Measurements from ENCODE around the gene SCD5. TPM values are rescaled to one million over a fixed set of nuclear protein-coding genes. Genes with fewer than 3 reads are reported as not detected.

The SCD5 gene
- total and polyA plus RNA-seq, 2 of the 8 experiments (the other 6 are each of a cell fraction or from before 2014, with no cell fraction given) = 0.92 to 1.2 TPM

DNA sequence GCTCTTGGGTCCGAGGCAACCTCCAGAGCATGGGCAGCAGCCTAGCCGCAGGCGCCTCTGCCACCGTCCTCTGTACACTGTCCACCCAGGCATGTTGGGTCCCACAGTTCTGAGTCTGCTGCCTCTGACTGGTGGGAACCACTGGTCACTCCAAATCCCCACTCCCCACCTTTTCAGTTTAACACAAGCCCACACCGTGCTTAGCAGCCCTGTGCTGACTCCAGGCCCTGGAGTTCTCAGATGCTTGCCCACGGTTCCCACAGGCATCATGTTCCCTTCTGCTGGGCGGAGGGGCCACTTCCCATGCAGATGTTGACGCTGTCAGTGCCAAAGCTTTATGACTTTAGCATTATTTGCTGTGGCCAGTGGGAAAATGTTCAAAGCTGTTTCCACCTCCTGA is 104.5 kb downstream of the SCD5 start:
- H3K9ac ChIP-seq (replicated peaks in 1 of 4; ENCODE audit: extremely low read depth in 1 of 4, low read depth in 3 of 4, low read length in 3 of 4) = no peak overlapping the region
- no peak overlapping the region for H2AFZ ChIP-seq (ENCODE audit: low read length)
- H3K4ac ChIP-seq (replicated peaks; ENCODE audit: insufficient read length, low read depth, low read length) = no peak overlapping the region
- H2AK5ac ChIP-seq (ENCODE audit: low read depth, low read length) = no peak overlapping the region
- H4K91ac ChIP-seq (replicated peaks; ENCODE audit: insufficient read length, low read length) = no peak overlapping the region
- CTCF ChIA-PET (ENCODE audit: partially characterized antibody) = no interaction called here
- H3K9me3 ChIP-seq (ENCODE audit: insufficient read depth in 2 of 2, low read depth in 1 of 2, low read length in 1 of 2) = no peaks in the 10 kb centered on the region
- H3K4me2 ChIP-seq (ENCODE audit: insufficient read depth in 1 of 2, low read depth in 2 of 2, low read length in 2 of 2) = no peak overlapping the region
- no peak overlapping the region for H3K27ac ChIP-seq (ENCODE audit: low read depth, low read length)
- no peak overlapping the region for H2BK20ac ChIP-seq (ENCODE audit: low read length)
- no peaks in the 10 kb centered on the region for H4K20me1 ChIP-seq (replicated peaks in 1 of 2; ENCODE audit: control insufficient read depth in 1 of 2, insufficient read depth in 2 of 2, low read length in 2 of 2)
- H3K79me2 ChIP-seq (ENCODE audit: control insufficient read depth in 1 of 2, insufficient read depth in 2 of 2, low read length in 2 of 2) = no peaks in the 10 kb centered on the region
- FAIRE-seq = no peak
- 95% methylated on average over 8 of the region's 8 CpGs; no CpG with 5 or more reads in 1 of the 2 experiments for WGBS, 2 experiments (ENCODE audit: extremely low coverage in 1 of 2, insufficient coverage in 1 of 2, insufficient read length in 1 of 2, insufficient replicate concordance in 2 of 2, low coverage in 1 of 2, low lambda C conversion rate in 2 of 2, missing lambda C conversion rate in 1 of 2)
- no peak overlapping the region for H2BK120ac ChIP-seq (replicated peaks; ENCODE audit: low read depth, low read length)
- no peaks in the 10 kb centered on the region for H3K36me3 ChIP-seq (ENCODE audit: control insufficient read depth in 2 of 4, insufficient read depth in 4 of 4, low read length in 3 of 4)
- POLR2A ChIA-PET (ENCODE audit: partially characterized antibody) = interaction anchor here (1.5 kb wide), 1 partner anchor 8 kb away, joined by 3 read pairs; no protein-coding TSS in a partner anchor
- H3K18ac ChIP-seq (ENCODE audit: extremely low read depth, low read length) = no peak overlapping the region
- no peaks in the 10 kb centered on the region for H3K27me3 ChIP-seq (replicated peaks in 1 of 4; ENCODE audit: control insufficient read depth in 3 of 4, extremely low read depth in 1 of 4, insufficient read depth in 3 of 4, low read length in 3 of 4)
- H3K23ac ChIP-seq (ENCODE audit: insufficient read length) = no peak overlapping the region
- H3K23me2 ChIP-seq (ENCODE audit: low read depth, low read length) = no peaks in the 10 kb centered on the region
- peaks cover 0 to 12% (median 8%) of the 10 kb centered on the region in 4 experiments; a peak in 3 of 7 replicates for H3K4me1 ChIP-seq (replicated peaks in 1 of 4; ENCODE audit: control insufficient read depth in 3 of 4, insufficient read depth in 4 of 4, low read length in 3 of 4)
- DNase-seq (ENCODE audit: low read depth in 1 of 2, low spot score in 2 of 2) = no peak
- H3K14ac ChIP-seq (ENCODE audit: insufficient read length) = no peak overlapping the region
- H4K5ac ChIP-seq (ENCODE audit: insufficient read length, low read depth, low read length) = no peak overlapping the region
- no peak overlapping the region for H2BK15ac ChIP-seq (ENCODE audit: low read length)
- no peak for TF ChIP-seq TEAD4 (IDR thresholded peaks at IDR 0.05; ENCODE audit: low read depth, low read length)
- no peak for TF ChIP-seq KDM4A (IDR thresholded peaks at IDR 0.05; ENCODE audit: low read depth, low read length, severe bottlenecking)
- no peak for TF ChIP-seq NRF1 (IDR thresholded peaks at IDR 0.05; ENCODE audit: low read depth, low read length)
- TF ChIP-seq FOSL1 (IDR thresholded peaks at IDR 0.05; ENCODE audit: insufficient read depth, low read depth, low read length) = no peak
- TF ChIP-seq MAFK (IDR thresholded peaks at IDR 0.05; ENCODE audit: low read depth, low read length) = no peak
- no peak for TF ChIP-seq EP300 (IDR thresholded peaks at IDR 0.05; ENCODE audit: borderline replicate concordance in 1 of 2, low read depth in 2 of 2, low read length in 2 of 2)
- TF ChIP-seq POLR2AphosphoS5 (IDR thresholded peaks at IDR 0.05; ENCODE audit: low read depth, low read length) = no peak
- TF ChIP-seq RXRA (IDR thresholded peaks at IDR 0.05; ENCODE audit: insufficient read depth, low read depth, low read length) = no peak
- no peak for TF ChIP-seq CEBPB (IDR thresholded peaks at IDR 0.05; ENCODE audit: low read depth, low read length)
- TF ChIP-seq, protein P1, sequence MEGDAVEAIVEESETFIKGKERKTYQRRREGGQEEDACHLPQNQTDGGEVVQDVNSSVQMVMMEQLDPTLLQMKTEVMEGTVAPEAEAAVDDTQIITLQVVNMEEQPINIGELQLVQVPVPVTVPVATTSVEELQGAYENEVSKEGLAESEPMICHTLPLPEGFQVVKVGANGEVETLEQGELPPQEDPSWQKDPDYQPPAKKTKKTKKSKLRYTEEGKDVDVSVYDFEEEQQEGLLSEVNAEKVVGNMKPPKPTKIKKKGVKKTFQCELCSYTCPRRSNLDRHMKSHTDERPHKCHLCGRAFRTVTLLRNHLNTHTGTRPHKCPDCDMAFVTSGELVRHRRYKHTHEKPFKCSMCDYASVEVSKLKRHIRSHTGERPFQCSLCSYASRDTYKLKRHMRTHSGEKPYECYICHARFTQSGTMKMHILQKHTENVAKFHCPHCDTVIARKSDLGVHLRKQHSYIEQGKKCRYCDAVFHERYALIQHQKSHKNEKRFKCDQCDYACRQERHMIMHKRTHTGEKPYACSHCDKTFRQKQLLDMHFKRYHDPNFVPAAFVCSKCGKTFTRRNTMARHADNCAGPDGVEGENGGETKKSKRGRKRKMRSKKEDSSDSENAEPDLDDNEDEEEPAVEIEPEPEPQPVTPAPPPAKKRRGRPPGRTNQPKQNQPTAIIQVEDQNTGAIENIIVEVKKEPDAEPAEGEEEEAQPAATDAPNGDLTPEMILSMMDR (IDR thresholded peaks at IDR 0.05; ENCODE audit: control extremely low read depth in 1 of 3, insufficient read depth in 1 of 3, low read depth in 1 of 3, low read length in 3 of 3) = no peak
- H3K4me3 ChIP-seq (ENCODE audit: extremely low read depth in 1 of 4, insufficient read depth in 2 of 4, low read depth in 3 of 4, low read length in 4 of 4) = no peak overlapping the region
- no peak overlapping the region for H2BK5ac ChIP-seq (ENCODE audit: low read depth, low read length)
- H3K56ac ChIP-seq (replicated peaks; ENCODE audit: insufficient read length, low read depth, low read length) = no peak overlapping the region
- H2BK12ac ChIP-seq (ENCODE audit: low read depth, low read length) = no peak overlapping the region
- no peaks in the 10 kb centered on the region for H3K79me1 ChIP-seq (ENCODE audit: low read depth, low read length)
- H4K8ac ChIP-seq (ENCODE audit: extremely low read depth, insufficient read depth, low read length) = no peak overlapping the region; the same call in 1 of the 2 replicates
